IPS-NIHi11 (cell line): ENCODE measurements around the gene C6.
"Not testable (repeated sequence)": the region's sequence is repeated elsewhere in the genome, so short reads cannot be mapped to it uniquely, and the experiment has no call there.

ENCODE experiments used
- DNase-seq: peaks from one replicate; pipeline ENCODE4 v3.0.0; 2012; ENCODE audit warnings: mixed read lengths, low spot score

C6 gene

DNA sequence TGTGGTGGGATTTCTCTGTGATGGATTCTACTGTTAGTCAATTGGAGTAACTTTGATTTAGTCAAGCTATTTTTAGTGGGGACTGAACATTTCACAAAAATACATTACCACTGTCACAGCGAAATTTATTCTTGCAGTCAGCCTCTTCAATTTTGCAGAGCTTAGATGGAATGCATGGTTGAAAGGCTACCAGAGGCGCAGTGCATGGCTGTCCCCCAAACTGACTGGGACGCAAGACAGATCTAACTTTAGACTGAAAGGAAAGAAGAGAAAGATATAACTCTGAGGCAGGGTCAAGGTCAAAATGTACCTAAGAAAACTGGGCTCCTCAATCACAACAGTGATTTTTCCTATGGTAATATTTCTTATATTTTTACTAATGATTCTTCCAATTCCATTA lies 13.7 kb downstream of the C6 start:
- DNase-seq: no peak

GRCh38 chr5:41196197-41196596 lies 17.1 kb downstream of the C6 start:
- DNase-seq: no peak

DNA sequence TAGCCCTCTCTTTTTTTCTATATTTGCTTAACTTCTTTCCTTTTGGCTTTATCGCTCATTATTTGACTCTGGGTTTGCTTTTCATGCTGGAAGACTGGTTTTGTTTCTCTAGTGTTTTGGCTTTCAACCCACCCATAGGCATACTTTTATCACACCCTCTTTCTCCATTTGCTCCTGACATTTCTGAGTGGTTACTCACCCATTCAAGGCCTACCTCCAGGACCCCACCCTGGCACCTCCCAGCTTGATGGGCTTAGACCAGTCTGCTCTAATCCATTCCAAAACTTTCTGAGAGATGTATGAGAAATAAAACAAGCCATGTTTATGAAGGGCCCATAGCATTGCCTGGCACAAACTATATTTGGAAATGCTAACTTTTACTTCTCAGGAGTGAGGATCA lies 18.1 kb downstream of the C6 start:
- no peak for DNase-seq

DNA sequence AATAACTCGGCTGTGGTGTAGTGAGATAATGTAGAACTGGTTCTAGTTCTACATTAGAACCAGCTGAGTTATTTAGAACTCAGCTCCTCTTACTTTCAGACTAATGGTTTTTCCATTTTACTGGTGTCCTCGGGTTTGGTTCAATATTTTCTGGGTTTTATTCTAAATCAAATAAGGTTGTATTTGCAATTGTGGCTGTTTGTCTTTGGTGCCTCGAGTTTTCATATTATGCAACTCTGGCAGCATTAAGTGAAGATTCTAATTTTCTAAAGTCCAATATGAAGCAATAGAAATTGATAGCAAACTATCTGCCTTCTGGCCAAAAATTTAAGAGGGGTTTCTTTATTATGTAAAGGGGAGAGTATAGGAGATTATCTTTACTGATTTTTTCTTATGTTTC lies 19.0 kb downstream of the C6 start:
- no peak for DNase-seq

DNA sequence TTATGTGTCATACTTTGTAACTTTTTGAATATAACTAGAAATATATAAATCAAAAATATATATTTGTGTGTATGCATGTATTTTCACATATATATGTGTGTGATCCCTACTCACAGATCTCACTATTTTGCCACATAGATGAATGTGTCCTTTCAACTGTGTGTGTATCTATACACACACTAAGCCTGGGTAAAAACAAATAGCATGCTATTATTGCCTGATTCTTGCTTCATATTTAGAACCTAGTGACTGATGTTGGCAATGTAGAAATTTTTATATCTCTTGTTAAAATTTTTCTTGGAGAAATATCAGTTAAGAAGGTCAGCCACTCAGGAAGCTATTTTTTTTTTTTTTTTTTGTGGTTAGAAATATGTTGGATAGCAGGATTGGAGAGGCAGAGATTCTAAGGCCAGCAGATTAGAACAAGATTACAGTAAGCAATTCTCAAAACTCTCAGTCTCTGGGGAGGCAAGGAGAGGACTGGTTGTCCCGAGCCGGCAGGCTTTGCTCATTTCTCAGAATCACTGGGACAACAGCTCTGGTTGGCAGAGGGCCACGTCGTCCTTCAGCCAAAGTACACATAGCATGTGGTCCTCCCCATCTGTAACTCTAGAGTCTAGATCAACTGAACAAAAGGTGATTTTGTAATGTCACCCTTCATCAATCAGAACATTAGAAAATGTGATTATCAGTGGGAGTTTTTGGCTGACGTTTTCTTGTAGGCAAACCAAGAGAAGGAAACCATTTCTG lies 19.7 kb downstream of the C6 start:
- no peak for DNase-seq

- DNase-seq: no peak
Measured at GRCh38 chr5:41191249-41191648, 22.1 kb downstream of the C6 start.

DNA sequence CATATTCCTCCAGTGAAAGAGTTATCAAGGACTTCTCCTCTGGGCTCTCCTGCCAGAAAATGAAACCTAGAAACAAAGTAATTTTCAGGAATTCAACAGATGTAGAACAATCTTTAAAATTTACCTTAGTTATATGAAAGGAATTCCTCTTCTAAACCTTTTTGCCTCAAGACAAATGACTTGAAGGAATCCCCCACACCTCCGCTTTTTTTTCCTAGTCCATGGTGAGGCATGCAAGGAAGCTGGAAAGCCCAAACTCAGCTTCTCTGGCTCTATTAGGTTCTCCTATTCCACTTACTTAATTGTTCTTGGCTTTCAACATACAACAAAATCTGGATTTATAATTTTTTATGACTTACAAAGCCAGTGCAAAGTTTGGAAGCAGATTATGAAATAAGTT lies 27.2 kb downstream of the C6 start:
- DNase-seq: no peak

GRCh38 chr5:41183331-41183730 lies 30.0 kb downstream of the C6 start:
- DNase-seq: not testable (repeated sequence)

DNA sequence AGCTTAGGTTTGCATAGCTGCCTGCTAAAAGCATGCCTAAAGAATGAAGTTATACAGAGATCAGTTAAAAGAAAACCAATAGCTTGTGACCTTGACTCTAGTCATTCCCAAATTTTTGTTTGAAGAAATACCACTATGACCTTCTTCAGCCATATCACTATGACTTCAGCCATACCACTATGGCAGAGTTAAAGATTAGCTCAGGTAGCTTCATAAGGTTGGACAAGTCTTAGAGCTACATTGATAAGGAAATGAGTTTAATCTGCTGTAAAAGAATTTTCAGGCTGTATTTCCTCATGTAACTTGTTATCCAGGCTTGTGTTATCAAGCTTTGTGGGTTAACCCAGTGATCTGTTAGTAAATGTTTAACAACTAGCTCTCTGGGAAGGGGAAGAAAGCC lies 30.7 kb downstream of the C6 start:
- DNase-seq: no peak

DNA sequence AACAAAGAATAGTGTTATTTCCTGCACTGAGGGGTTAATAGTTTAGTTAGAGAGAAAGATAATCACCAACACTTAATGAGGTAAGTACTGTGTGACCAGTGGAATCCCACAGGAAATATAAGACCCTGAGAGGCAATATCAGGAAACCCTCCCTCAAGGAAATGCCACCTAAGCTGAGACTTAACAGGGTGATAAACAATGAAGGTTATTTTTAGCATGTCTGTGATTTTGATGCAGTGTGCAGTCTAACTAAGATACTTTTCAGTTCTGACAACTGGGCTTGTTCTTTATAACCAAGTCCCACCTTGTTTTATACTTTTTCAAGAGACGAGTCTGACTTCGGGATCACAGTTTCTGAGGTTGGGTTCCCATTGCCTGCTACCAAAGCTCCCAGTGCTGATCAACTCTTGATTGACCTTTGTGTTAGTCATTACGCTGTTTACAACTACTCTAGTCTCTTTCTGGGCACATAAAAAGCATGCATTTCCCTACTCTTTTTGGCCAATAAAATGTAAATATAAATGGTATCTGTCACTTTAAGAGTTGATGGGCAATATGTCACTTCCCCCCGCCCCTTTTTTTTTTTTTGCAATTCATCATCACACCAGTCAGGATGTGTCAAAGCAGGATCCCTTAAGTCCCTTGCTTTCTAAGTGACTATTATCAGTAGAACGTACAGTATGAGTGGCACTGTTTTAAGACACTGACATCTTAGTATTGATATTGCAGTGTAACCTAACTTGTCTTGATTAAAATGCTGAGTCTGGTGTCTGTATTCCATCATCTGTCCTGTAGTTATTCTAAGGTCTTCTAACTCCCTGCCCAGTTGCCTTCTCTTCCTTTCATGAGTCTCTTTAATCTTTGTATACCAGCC lies 31.4 kb downstream of the C6 start:
- DNase-seq: no peak

- no peak for DNase-seq
Measured at GRCh38 chr5:41176952-41177351, 36.4 kb downstream of the C6 start.

DNA sequence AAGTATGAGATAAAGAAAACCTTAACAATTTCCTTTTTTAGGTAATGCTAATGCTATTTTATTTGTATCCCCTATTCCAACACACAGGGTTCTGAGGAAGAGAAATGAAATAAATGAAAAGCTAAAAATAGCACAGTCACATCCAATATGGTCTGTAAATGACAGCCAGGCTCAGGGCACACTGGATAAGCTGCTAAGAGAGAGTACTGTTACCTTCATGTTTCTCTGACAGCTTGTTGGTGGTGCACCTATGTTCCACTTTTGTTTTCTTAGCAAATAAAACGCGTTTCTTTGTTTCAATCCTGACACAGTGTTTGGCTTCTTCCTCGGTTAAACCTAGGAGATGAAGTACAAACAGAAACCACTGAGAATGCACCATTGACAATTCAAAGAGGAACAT lies 41.3 kb downstream of the C6 start:
- DNase-seq: no peak

GRCh38 chr5:41161271-41161670 lies 52.1 kb downstream of the C6 start:
- DNase-seq: no peak

DNA sequence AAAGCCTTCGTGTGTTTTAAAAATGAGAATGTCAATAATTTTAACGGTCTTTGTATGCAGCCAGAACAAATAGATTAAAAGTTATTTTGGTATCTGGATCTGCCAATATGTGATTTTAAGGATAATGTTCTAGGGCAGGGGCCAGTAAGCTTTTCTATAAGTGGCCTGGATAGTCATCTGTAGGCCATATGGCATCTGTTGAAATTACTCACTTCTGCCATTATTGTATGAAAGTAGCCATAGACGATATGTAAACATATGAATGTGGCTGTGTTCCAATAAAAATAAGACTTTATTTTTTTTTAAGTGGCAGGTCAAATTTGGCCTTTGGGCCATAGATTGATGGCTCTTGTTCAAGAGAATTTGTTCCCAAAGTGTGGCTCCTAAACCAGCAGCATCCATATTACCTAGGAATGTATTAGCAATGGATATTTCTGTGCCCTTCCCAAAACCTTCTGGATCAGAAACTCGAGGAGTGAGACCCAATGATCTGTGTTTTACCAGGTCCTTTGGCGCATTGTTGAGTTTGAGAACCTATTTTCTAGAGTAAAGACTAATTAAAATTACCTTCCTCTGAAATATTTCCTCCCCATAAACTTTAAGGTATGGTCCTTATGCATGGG lies 55.9 kb downstream of the C6 start:
- DNase-seq: no peak

- no peak for DNase-seq
Measured at GRCh38 chr5:41156739-41157138, 56.6 kb downstream of the C6 start.

DNA sequence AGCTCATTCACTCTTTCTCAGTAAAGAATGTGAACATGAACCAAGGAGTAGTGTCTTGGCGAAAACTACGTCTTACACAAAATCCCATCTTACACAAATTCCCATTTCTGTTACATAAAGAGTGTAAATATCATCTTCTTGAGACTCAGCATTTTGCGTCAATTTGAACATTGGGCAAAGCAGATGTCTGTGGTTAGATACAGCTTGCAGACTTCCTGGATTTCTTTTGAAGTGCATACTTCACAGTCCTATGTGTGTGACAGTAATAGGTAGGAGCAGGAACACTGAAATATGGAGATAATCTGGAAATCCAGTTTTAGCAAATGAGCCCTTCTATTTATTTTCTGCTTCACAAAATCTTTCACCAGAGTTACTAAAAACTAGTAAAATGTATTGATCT lies 58.8 kb downstream of the C6 start:
- no peak for DNase-seq

GRCh38 chr5:41151564-41151963 lies 61.8 kb downstream of the C6 start:
- no peak for DNase-seq

DNA sequence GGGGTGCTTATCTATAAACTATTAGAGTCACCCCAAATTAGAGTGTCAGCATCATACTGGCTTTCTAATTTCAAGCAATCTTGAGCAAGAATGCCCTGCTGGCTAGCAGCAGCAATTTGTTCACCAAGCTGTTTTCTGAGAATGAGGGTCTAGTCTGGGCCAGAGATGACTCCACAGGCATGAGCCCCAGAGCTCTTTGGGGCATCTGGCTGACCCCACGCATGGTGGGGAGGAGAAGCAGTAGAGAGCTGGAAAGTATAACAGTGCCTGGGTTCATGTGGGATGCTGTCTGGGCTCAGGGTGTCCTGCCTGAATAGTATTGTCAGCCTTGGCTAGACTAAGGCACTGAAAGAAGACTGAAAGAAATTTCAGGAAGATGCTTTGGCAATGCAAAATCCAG lies 64.9 kb downstream of the C6 start:
- DNase-seq: no peak

DNA sequence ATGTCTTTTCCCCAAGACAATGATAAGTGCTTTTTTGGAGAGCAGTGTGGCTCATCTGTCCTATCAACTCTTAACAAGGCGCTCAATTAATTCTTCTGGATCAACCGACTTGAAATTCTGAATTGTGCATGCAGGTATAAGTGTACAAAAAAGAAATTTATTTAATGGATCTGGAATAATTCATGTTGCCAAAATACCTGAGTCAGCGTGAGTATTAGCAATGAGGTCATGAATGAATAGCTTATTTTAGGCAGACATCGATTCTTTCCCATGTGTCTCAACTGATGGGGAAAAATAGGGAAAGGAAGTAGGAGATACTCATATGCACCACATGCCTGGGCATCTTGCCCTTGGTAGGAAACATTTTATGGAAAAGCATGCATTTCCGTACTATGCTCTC lies 68.0 kb downstream of the C6 start:
- DNase-seq: no peak

GRCh38 chr5:41143131-41143901 lies 70.0 kb downstream of the C6 start:
- no peak for DNase-seq

DNA sequence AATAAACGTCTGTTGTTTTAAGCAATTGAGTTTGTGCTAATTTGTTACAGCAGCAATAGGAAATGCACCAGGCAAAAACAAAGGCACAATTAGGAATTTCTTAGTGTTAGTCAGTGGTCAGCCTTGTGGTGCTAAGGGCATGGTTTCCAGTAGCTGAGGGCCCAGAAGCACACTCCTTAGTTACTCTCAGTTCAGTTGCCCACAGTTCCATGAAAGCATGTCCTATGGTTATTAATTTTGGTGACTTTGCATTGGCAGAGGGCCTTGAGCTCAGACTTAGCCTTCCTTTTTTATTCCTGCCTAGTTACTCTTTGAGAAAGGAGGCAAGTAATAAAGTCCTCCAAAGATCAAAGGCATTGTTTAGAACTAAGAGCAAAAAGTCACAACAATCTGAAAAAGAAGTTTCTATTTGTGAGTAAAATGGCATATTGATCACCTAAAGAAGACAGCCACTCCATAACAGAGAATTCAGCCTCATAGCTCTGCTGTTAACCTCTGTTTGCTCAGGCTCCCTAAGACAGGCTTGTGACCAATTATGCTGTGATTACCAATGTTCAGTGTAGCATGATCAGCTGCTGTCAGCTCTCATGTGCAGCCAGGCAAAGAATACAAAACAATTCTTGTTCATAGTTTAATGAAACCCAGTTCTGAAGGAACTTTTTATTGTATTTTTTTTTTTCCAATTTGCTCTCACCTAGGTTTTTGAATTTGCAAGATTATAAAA lies 85.2 kb downstream of the C6 start:
- no peak for DNase-seq

DNA sequence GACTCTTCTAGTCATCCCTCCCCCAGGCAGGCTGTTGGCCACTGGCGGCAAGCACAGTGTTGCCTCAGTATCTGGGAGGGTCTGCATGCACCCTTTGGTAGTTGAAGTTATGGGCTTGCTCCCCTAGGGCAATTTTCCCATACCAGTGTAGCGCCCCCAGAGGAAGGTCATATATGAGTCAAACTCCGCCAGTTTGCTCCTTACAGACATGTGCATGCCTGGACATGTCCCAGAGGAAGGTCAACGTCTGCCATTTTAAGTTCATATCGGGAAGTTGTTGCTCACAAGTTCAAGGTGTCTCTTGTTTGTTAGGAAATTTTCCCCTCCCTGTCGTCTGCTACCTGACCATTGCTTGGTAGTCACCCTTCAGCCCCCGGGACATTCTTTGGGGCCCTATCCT lies 90.9 kb downstream of the C6 start:
- DNase-seq: no peak
